Loucy (cell line): ENCODE measurements around the gene MAB21L4.

Source experiments
- H2AFZ ChIP-seq: fragments of 200-600 bp; sonication (generic); 2 replicates; pipeline ENCODE4 v1.6.0; 2016; ENCODE audit warnings: antibody characterized with exemption, mild to moderate bottlenecking, low read length, moderate library complexity
- H3F3A ChIP-seq: fragments of 200-600 bp; 2 replicates; pipeline ENCODE4 v1.6.0; 2016; ENCODE audit warnings: antibody characterized with exemption, low read depth, mild to moderate bottlenecking
- H3K27me3 ChIP-seq: fragments of 200-600 bp; sonication (generic); 2 replicates; pipeline ENCODE4 v1.6.1; 2014; ENCODE audit warnings: low read length, mild to moderate bottlenecking; ENCODE audit not compliant: insufficient read depth, poor library complexity, severe bottlenecking
- H3K36me3 ChIP-seq: fragments of 200-600 bp; sonication (generic); 2 replicates; pipeline ENCODE4 v1.6.1; 2016; ENCODE audit warnings: low read length; ENCODE audit not compliant: insufficient read depth
- H3K4me1 ChIP-seq: fragments of 200-600 bp; sonication (generic); 2 replicates; pipeline ENCODE4 v1.5.1; 2014; ENCODE audit warnings: low read length, mild to moderate bottlenecking; ENCODE audit not compliant: insufficient read depth, poor library complexity, severe bottlenecking
- H3K4me2 ChIP-seq: fragments of 200-600 bp; sonication (generic); 2 replicates; pipeline ENCODE4 v1.6.0; 2014; ENCODE audit warnings: antibody characterized with exemption, low read length, low read depth, mild to moderate bottlenecking; ENCODE audit not compliant: poor library complexity, severe bottlenecking
- H3K4me3 ChIP-seq: fragments of 200-600 bp; sonication (generic); 2 replicates; pipeline ENCODE4 v1.5.1; 2014; ENCODE audit warnings: low read length, mild to moderate bottlenecking, mixed read lengths; ENCODE audit not compliant: poor library complexity, severe bottlenecking
- H3K79me2 ChIP-seq: fragments of 200-600 bp; sonication (generic); 2 replicates; pipeline ENCODE4 v1.6.1; 2014; ENCODE audit warnings: low read length; ENCODE audit not compliant: insufficient read depth
- H3K9ac ChIP-seq: fragments of 200-600 bp; sonication (generic); 2 replicates; pipeline ENCODE4 v1.6.0; 2014; ENCODE audit warnings: mild to moderate bottlenecking, low read depth, low read length, moderate library complexity; ENCODE audit not compliant: poor library complexity, severe bottlenecking
- H3K9me2 ChIP-seq: fragments of 200-600 bp; sonication (generic); replicated peaks from 2 replicates; pipeline ENCODE4 v1.6.1; 2016; ENCODE audit warnings: low read depth, low read length, mixed read lengths
- H3K9me3 ChIP-seq: fragments of 200-600 bp; sonication (generic); 2 replicates; pipeline ENCODE4 v1.6.1; 2014; ENCODE audit warnings: mild to moderate bottlenecking, antibody characterized with exemption, low read length, low read depth; ENCODE audit not compliant: insufficient read depth
- H4K20me1 ChIP-seq: fragments of 200-600 bp; sonication (generic); 2 replicates; pipeline ENCODE4 v1.6.0; 2014; ENCODE audit warnings: antibody characterized with exemption, low read length, mild to moderate bottlenecking; ENCODE audit not compliant: insufficient read depth, poor library complexity, severe bottlenecking
- EZH2phosphoT487 ChIP-seq: fragments of 200-600 bp; IDR thresholded peaks from 2 replicates; pipeline ENCODE4 v1.6.1; 2018; ENCODE audit warnings: antibody characterized with exemption, mild to moderate bottlenecking, moderate library complexity, borderline replicate concordance
- TF ChIP-seq, protein P1 (sequence below): fragments of 200-600 bp; sonication (generic); conservative IDR thresholded peaks from 2 replicates; pipeline ENCODE4 v1.5.1; 2014; ENCODE audit warnings: mild to moderate bottlenecking, antibody characterized with exemption, low read length

MAB21L4 gene

GRCh38 chr2:240934701-240935102 is 38.7 kb upstream of the MAB21L4 start:
- no peak overlapping the region for H2AFZ ChIP-seq
- H4K20me1 ChIP-seq, result no peaks in the 10 kb centered on the region
- no peaks in the 10 kb centered on the region for H3F3A ChIP-seq
- peaks cover 5% of the 10 kb centered on the region; the same call in 1 of the 2 replicates for H3K9me3 ChIP-seq
- H3K27me3 ChIP-seq, result no peaks in the 10 kb centered on the region
- no peak for TF ChIP-seq EZH2phosphoT487
- TF ChIP-seq, protein P1, sequence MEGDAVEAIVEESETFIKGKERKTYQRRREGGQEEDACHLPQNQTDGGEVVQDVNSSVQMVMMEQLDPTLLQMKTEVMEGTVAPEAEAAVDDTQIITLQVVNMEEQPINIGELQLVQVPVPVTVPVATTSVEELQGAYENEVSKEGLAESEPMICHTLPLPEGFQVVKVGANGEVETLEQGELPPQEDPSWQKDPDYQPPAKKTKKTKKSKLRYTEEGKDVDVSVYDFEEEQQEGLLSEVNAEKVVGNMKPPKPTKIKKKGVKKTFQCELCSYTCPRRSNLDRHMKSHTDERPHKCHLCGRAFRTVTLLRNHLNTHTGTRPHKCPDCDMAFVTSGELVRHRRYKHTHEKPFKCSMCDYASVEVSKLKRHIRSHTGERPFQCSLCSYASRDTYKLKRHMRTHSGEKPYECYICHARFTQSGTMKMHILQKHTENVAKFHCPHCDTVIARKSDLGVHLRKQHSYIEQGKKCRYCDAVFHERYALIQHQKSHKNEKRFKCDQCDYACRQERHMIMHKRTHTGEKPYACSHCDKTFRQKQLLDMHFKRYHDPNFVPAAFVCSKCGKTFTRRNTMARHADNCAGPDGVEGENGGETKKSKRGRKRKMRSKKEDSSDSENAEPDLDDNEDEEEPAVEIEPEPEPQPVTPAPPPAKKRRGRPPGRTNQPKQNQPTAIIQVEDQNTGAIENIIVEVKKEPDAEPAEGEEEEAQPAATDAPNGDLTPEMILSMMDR, result no peak
- H3K9ac ChIP-seq, result no peak overlapping the region
- no peak overlapping the region for H3K4me3 ChIP-seq
- no peak overlapping the region for H3K4me2 ChIP-seq
- H3K79me2 ChIP-seq, result no peaks in the 10 kb centered on the region
- no peaks in the 10 kb centered on the region for H3K36me3 ChIP-seq
- H3K9me2 ChIP-seq, result no peaks in the 10 kb centered on the region
- no peaks in the 10 kb centered on the region for H3K4me1 ChIP-seq

- Histone ChIP-seq H3F3A (no peaks in the 10 kb centered on the region), H3K79me2 (no peaks in the 10 kb centered on the region), H3K9me3 (peaks cover 5% of the 10 kb centered on the region; the same call in 1 of the 2 replicates), H3K36me3 (no peaks in the 10 kb centered on the region), H3K9ac (no peak overlapping the region), H4K20me1 (no peaks in the 10 kb centered on the region), H3K4me2 (no peak overlapping the region), H3K4me3 (no peak overlapping the region), H3K27me3 (no peaks in the 10 kb centered on the region), H2AFZ (no peak overlapping the region), H3K9me2 (no peaks in the 10 kb centered on the region), H3K4me1 (no peaks in the 10 kb centered on the region)
- TF ChIP-seq, protein P1, result no peak
- TF ChIP-seq EZH2phosphoT487, result no peak
Observed at GRCh38 chr2:240933966-240934700, 38.2 kb upstream of the MAB21L4 start.

DNA sequence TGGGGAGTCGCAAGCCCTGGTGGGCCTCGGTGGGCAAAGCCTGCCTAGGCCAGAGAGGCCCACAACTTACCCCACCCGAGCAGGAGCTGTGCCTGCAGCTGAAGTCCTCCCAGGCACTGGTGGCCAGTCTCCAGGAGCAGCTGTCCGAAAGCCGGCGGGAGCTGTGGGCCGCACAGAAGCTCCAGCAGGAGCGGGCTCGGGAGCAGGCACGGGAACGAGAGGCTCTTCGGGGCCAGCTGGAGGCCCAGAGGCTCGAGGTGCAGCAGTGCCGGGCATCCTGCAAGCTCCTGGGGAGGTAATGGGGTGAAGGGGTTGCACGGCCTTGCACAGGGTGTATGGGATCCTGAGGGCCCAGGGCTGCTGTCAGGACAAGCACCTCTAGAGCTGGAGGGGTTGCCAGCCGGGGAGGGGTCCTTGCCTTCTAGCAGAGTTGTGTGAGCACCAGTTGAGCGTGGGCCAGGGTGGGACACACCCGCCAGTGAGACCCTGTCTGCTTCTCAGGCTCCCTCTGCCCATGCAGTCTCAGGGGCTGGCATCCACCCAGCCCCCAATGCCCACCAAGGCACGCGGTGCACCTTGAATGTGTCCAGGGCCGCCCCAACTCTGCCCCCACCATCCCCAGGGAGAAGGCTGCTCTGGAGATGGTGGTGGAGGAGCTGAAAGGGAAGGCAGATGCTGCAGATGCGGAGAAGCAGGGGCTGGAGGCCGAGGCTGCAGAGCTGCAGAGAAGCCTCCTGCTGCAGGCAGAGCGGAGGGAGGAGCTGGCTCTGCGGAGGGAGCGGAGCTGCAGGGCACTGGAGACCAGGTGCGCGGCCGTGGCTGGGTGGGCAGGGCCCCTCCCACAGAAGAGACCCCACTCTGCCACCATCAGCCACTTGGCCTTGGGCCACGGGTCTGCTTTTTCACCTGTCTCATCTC is 37.4 kb upstream of the MAB21L4 start:
- Histone ChIP-seq H3K9me2 (no peaks in the 10 kb centered on the region), H3K9me3 (peaks cover 4% of the 10 kb centered on the region; the same call in 1 of the 2 replicates), H3F3A (no peaks in the 10 kb centered on the region), H4K20me1 (no peaks in the 10 kb centered on the region), H3K27me3 (no peaks in the 10 kb centered on the region), H2AFZ (no peak overlapping the region), H3K9ac (no peak overlapping the region), H3K36me3 (no peaks in the 10 kb centered on the region), H3K4me2 (no peak overlapping the region), H3K4me3 (no peak overlapping the region), H3K4me1 (no peaks in the 10 kb centered on the region), H3K79me2 (no peaks in the 10 kb centered on the region)
- no peak for TF ChIP-seq EZH2phosphoT487
- TF ChIP-seq, protein P1, result no peak
